Measurements from ENCODE around the gene PAPSS2. TPM values are rescaled to one million over a fixed set of nuclear protein-coding genes. Genes with fewer than 3 reads are reported as not detected.
A peak's percentile ranks its signal among the peaks of the same experiment; 100 is the strongest.

PAPSS2 gene
- total and polyA plus RNA-seq, 2 donors (not counting 3 experiments of a cell fraction or from before 2014, with no cell fraction given) = 27.9 to 82.6 TPM

DNA sequence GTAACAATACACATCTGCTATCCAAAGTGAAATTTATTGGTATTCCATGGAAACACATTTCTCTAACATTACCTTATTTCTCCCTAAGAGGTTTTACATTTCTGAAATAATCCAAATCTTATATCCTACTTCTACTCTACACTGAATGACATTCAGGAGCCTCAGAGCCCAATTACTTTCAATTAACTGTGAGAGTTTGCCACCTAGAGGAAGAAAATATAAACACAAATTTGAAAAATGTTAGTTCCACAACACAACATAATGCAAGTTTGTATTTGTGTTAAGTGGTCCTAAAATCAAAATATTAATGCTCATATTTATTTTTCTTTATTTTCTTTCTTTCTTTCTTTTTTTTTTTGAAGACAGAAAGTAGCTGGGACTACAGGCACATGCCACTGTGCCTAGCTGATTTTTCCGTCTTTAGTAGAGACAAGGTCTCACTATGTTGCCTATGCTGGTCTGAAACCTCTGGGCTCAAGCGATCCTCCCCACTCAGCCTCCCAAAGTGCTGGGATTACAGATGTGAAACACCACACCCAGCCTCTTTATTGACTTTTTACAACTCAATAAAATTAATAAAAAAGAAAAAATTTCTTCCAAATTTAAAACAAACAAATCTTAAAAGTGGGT lies 112.3 kb downstream of the PAPSS2 start:
- POLR2A ChIA-PET = no interaction called here
- no peak for FAIRE-seq
- H3K27ac ChIP-seq (ENCODE audit: insufficient read depth, low read depth, low read length) = no peak overlapping the region
- CTCF ChIA-PET = interaction anchor here (0.7 to 3.3 kb wide), 10 partner anchors 11 to 239 kb away, joined by 3 to 23 read pairs (median 8); partner anchors contain the start of gene PAPSS2
- H3K4me3 ChIP-seq (replicated peaks in 1 of 3; ENCODE audit: insufficient read depth in 1 of 3, low read depth in 1 of 3, low read length in 3 of 3) = no peak overlapping the region
- intact Hi-C loops (cut with micrococcal nuclease) (loop anchor here (1.0 to 2.0 kb wide), 3 partner anchors 37 to 239 kb away; no protein-coding TSS in a partner anchor), dilution Hi-C loops (cut with MboI; ENCODE audit: extremely low pct_ligation_motif_present, low sequenced_read_pairs) (no loop called here)
- H2AFZ ChIP-seq (ENCODE audit: low read depth, low read length) = no peak overlapping the region
- no peaks in the 10 kb centered on the region for H3K9me1 ChIP-seq (replicated peaks; ENCODE audit: control insufficient read depth, extremely low read depth, insufficient read depth, low read length)
- H3K9me3 ChIP-seq (replicated peaks; ENCODE audit: control insufficient read depth, insufficient read depth, low read length) = no peaks in the 10 kb centered on the region
- peaks cover 17% of the 10 kb centered on the region for H3K4me1 ChIP-seq (ENCODE audit: control insufficient read depth, extremely low read depth, insufficient read depth, low read length)
- no peaks in the 10 kb centered on the region for H3K27me3 ChIP-seq (ENCODE audit: control insufficient read depth in 2 of 2, insufficient read depth in 2 of 2, low read length in 2 of 2)
- no peaks in the 10 kb centered on the region for H3K79me2 ChIP-seq (ENCODE audit: control insufficient read depth, insufficient read depth, low read length)
- peaks cover 0 to 3% of the 10 kb centered on the region in 2 experiments for H3K36me3 ChIP-seq (ENCODE audit: control insufficient read depth in 2 of 2, extremely low read depth in 1 of 2, insufficient read depth in 2 of 2, low read length in 2 of 2)
- H3K4me2 ChIP-seq (ENCODE audit: insufficient read depth, low read length) = no peak overlapping the region
- TF ChIP-seq, protein P1, sequence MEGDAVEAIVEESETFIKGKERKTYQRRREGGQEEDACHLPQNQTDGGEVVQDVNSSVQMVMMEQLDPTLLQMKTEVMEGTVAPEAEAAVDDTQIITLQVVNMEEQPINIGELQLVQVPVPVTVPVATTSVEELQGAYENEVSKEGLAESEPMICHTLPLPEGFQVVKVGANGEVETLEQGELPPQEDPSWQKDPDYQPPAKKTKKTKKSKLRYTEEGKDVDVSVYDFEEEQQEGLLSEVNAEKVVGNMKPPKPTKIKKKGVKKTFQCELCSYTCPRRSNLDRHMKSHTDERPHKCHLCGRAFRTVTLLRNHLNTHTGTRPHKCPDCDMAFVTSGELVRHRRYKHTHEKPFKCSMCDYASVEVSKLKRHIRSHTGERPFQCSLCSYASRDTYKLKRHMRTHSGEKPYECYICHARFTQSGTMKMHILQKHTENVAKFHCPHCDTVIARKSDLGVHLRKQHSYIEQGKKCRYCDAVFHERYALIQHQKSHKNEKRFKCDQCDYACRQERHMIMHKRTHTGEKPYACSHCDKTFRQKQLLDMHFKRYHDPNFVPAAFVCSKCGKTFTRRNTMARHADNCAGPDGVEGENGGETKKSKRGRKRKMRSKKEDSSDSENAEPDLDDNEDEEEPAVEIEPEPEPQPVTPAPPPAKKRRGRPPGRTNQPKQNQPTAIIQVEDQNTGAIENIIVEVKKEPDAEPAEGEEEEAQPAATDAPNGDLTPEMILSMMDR (IDR thresholded peaks at IDR 0.05; ENCODE audit: extremely low read depth in 1 of 2, insufficient read depth in 1 of 2, low read depth in 1 of 2, low read length in 2 of 2) = peak; percentile 21 to 35
- no peak for TF ChIP-seq EZH2 (IDR thresholded peaks at IDR 0.05; ENCODE audit: borderline replicate concordance, low read depth, low read length, severe bottlenecking)
- peak; percentile 57 for DNase-seq (ENCODE audit: low read depth, low spot score)
- BruUV-seq (replicated peaks) = no TSS peak
- no peak overlapping the region for H3K9ac ChIP-seq (replicated peaks; ENCODE audit: extremely low read depth, insufficient read depth, low read length)
- H4K20me1 ChIP-seq (replicated peaks; ENCODE audit: control insufficient read depth, extremely low read depth, insufficient read depth, low read length) = no peaks in the 10 kb centered on the region

- Histone ChIP-seq H4K20me1 (replicated peaks; ENCODE audit: control insufficient read depth, extremely low read depth, insufficient read depth, low read length) (no peaks in the 10 kb centered on the region), H3K79me2 (ENCODE audit: control insufficient read depth, insufficient read depth, low read length) (peaks cover 5% of the 10 kb centered on the region), H3K9me3 (replicated peaks; ENCODE audit: control insufficient read depth, insufficient read depth, low read length) (no peaks in the 10 kb centered on the region), H3K4me2 (ENCODE audit: insufficient read depth, low read length) (peak overlapping the region; percentile 90), H3K9ac (replicated peaks; ENCODE audit: extremely low read depth, insufficient read depth, low read length) (peak overlapping the region; percentile 65), H3K27ac (ENCODE audit: insufficient read depth, low read depth, low read length) (peak overlapping the region; percentile 76), H3K36me3 (ENCODE audit: control insufficient read depth in 2 of 2, extremely low read depth in 1 of 2, insufficient read depth in 2 of 2, low read length in 2 of 2) (peaks cover 0 to 3% of the 10 kb centered on the region in 2 experiments), H3K9me1 (replicated peaks; ENCODE audit: control insufficient read depth, extremely low read depth, insufficient read depth, low read length) (no peaks in the 10 kb centered on the region), H3K4me3 (replicated peaks in 1 of 3; ENCODE audit: insufficient read depth in 1 of 3, low read depth in 1 of 3, low read length in 3 of 3) (peak overlapping the region in 2 of 3 experiments; percentile 18 to 43), H3K27me3 (ENCODE audit: control insufficient read depth in 2 of 2, insufficient read depth in 2 of 2, low read length in 2 of 2) (no peaks in the 10 kb centered on the region), H2AFZ (ENCODE audit: low read depth, low read length) (peak overlapping the region; percentile 21), H3K4me1 (ENCODE audit: control insufficient read depth, extremely low read depth, insufficient read depth, low read length) (peaks cover 20% of the 10 kb centered on the region)
- TF ChIP-seq JUN (IDR thresholded peaks at IDR 0.05; ENCODE audit: borderline replicate concordance, insufficient read depth, insufficient read length, low read depth) (peak; percentile 32), GATA2 (IDR thresholded peaks at IDR 0.05; ENCODE audit: insufficient read depth, insufficient read length, low read depth, low read length) (no peak), FOS (IDR thresholded peaks at IDR 0.05; ENCODE audit: borderline replicate concordance, insufficient read depth, low read length) (peak; percentile 62), EZH2 (IDR thresholded peaks at IDR 0.05; ENCODE audit: borderline replicate concordance, low read depth, low read length, severe bottlenecking) (no peak)
- TF ChIP-seq, protein P1 (IDR thresholded peaks at IDR 0.05; ENCODE audit: extremely low read depth in 1 of 2, insufficient read depth in 1 of 2, low read depth in 1 of 2, low read length in 2 of 2) = no peak
- DNase-seq (ENCODE audit: low read depth, low spot score) (peak; percentile 77), FAIRE-seq (peak; percentile 65)
- CTCF ChIA-PET = interaction anchor here (0.6 to 1.8 kb wide), 14 partner anchors 10 to 778 kb away, joined by 3 to 12 read pairs (median 4); no protein-coding TSS in a partner anchor
- BruUV-seq (replicated peaks) = no TSS peak
- intact Hi-C loops (cut with micrococcal nuclease) (loop anchor here (2.0 kb wide), 2 partner anchors 41 to 611 kb away; no protein-coding TSS in a partner anchor), dilution Hi-C loops (cut with MboI; ENCODE audit: extremely low pct_ligation_motif_present, low sequenced_read_pairs) (no loop called here)
- POLR2A ChIA-PET = interaction anchor here (0.7 to 0.9 kb wide), 2 partner anchors 16 to 259 kb away, joined by 6 to 8 read pairs; no protein-coding TSS in a partner anchor
These were observed 116.1 kb downstream of the PAPSS2 start for GRCh38 chr10:87775766-87776165.

Measured in endothelial cell of umbilical vein (primary cell).